B cell (primary cell): Measurements from ENCODE around the gene OXSR1. TPM values are rescaled to one million over a fixed set of nuclear protein-coding genes. Genes with fewer than 3 reads are reported as not detected.
A peak's percentile ranks its signal among the peaks of the same experiment; 100 is the strongest.

Experiments used
- ATAC-seq: fragments of 200-7000 bp; cut with Tn5 transposase; one replicate; pipeline ENCODE4 v1.10.0; 2021; ENCODE audit warnings: low read depth, mild to moderate bottlenecking, moderate number of reproducible peaks, moderate library complexity
- CTCF ChIA-PET: fragments of 350-600 bp; sonication (Branson Sonifier 250); formaldehyde crosslinking; loops from one replicate; lab custom pipeline; 2021; ENCODE audit warnings: antibody characterized with exemption, inconsistent platforms; lab: Charles Lee
- POLR2A ChIA-PET: fragments of 350-600 bp; sonication (Branson Sonifier 250); formaldehyde crosslinking; loops from one replicate; lab custom pipeline; 2021; ENCODE audit warnings: antibody characterized with exemption; lab: Charles Lee
- DNase-seq: peaks from one replicate; pipeline ENCODE4 v3.0.0; 2013
- H2AFZ ChIP-seq: 2 replicates; pipeline ENCODE4 v1.6.1; 2012; ENCODE audit warnings: mild to moderate bottlenecking, low read depth, low read length; ENCODE audit not compliant: insufficient read depth, poor library complexity, severe bottlenecking
- H3K27ac ChIP-seq, 2 donors: 1 replicate in 1 of 2; 2 replicates in 1 of 2; pipeline ENCODE4 v1.5.1; 2012 to 2013; ENCODE audit warnings: low read length in 2 of 2, mild to moderate bottlenecking in 2 of 2, moderate library complexity in 1 of 2
- H3K27me3 ChIP-seq, 4 experiments: fragments of 200-600 bp in 1 of 4; sonication (generic) in 1 of 4; replicated peaks in 1 of 4; 1 replicate in 2 of 4; 2 replicates in 2 of 4; pipeline versions ENCODE4 v1.6.1 to v1.7.0; 2013 to 2016; ENCODE audit warnings: low read length in 3 of 4, mild to moderate bottlenecking in 2 of 4, mixed read lengths in 1 of 4, moderate library complexity in 1 of 4; ENCODE audit not compliant: insufficient read depth in 4 of 4, control insufficient read depth in 3 of 4; ENCODE audit errors: control extremely low read depth in 1 of 4
- H3K36me3 ChIP-seq, 2 experiments: replicated peaks in 1 of 2; 1 replicate in 1 of 2; 2 replicates in 1 of 2; pipeline versions ENCODE4 v1.6.1 to v1.7.1; 2013; ENCODE audit warnings: low read length in 1 of 2; ENCODE audit not compliant: insufficient read depth in 2 of 2, control insufficient read depth in 1 of 2; ENCODE audit errors: control extremely low read depth in 1 of 2, extremely low read depth in 1 of 2
- H3K4me1 ChIP-seq, 2 donors: fragments of 200-600 bp in 1 of 2; sonication (generic) in 1 of 2; 1 replicate in 1 of 2; 2 replicates in 1 of 2; pipeline versions ENCODE4 v1.5.1 to v1.6.1; 2013 to 2017; ENCODE audit warnings: low read length in 2 of 2; ENCODE audit not compliant: control insufficient read depth in 2 of 2, insufficient read depth in 2 of 2
- H3K4me2 ChIP-seq: replicated peaks from 2 replicates; pipeline ENCODE3; 2012; ENCODE audit warnings: mild to moderate bottlenecking, low read depth, low read length; ENCODE audit not compliant: poor library complexity, severe bottlenecking
- H3K4me3 ChIP-seq, 5 experiments: fragments of 200-600 bp in 1 of 5; sonication (generic) in 1 of 5; 1 replicate in 3 of 5; 2 replicates in 2 of 5; pipeline versions ENCODE4 v1.5.1 to v1.7.0; 2011 to 2016; ENCODE audit warnings: low read length in 4 of 5, mild to moderate bottlenecking in 4 of 5, low read depth in 2 of 5, control low read depth in 1 of 5, moderate library complexity in 1 of 5; ENCODE audit not compliant: insufficient read depth in 1 of 5; ENCODE audit errors: control extremely low read depth in 1 of 5, extremely low read depth in 1 of 5
- H3K79me2 ChIP-seq: fragments of 200-600 bp; sonication (generic); one replicate; pipeline ENCODE4 v1.6.0; 2016; ENCODE audit warnings: low read length; ENCODE audit not compliant: control insufficient read depth, insufficient read depth
- H3K9ac ChIP-seq: fragments of 200-600 bp; sonication (generic); 2 replicates; pipeline ENCODE4 v1.6.1; 2017; ENCODE audit warnings: mild to moderate bottlenecking, low read length, moderate library complexity
- H3K9me3 ChIP-seq, 3 donors: one replicate each; pipeline versions ENCODE4 v1.6.1 to v1.7.1; 2013; ENCODE audit warnings: low read length in 2 of 3; ENCODE audit not compliant: control insufficient read depth in 2 of 3, insufficient read depth in 1 of 3; ENCODE audit errors: control extremely low read depth in 1 of 3
- H4K20me1 ChIP-seq: 2 replicates; pipeline ENCODE4 v1.6.0; 2012; ENCODE audit warnings: mild to moderate bottlenecking, low read length; ENCODE audit not compliant: insufficient read depth, control insufficient read depth, poor library complexity, severe bottlenecking
- H3K27ac Mint-ChIP-seq: one replicate; pipeline ENCODE4 v1.8.0; 2021; ENCODE audit warnings: mixed read lengths
- H3K27me3 Mint-ChIP-seq: one replicate; pipeline ENCODE4 v1.8.0; 2021; ENCODE audit warnings: mixed read lengths
- H3K4me1 Mint-ChIP-seq: one replicate; pipeline ENCODE4 v1.8.0; 2021; ENCODE audit warnings: mixed read lengths
- H3K4me3 Mint-ChIP-seq: one replicate; pipeline ENCODE4 v1.8.0; 2021; ENCODE audit warnings: mixed read lengths
- H3K9me3 Mint-ChIP-seq: one replicate; pipeline ENCODE4 v1.8.0; 2022; ENCODE audit warnings: mixed read lengths; ENCODE audit not compliant: insufficient read depth
- CTCF ChIP-seq: fragments of 200-600 bp; IDR thresholded peaks from one replicate; pipeline ENCODE4 v1.8.0; 2022; ENCODE audit warnings: antibody characterized with exemption, mild to moderate bottlenecking
- EZH2 ChIP-seq: IDR thresholded peaks from 2 replicates; pipeline ENCODE4 v1.6.1; 2012; ENCODE audit warnings: borderline replicate concordance, low read depth, mild to moderate bottlenecking, moderate library complexity, low read length; ENCODE audit not compliant: insufficient read depth, poor library complexity, severe bottlenecking
- WGBS: methylation state at CpG from one replicate; pipeline ENCODE4 v1.1.5; 2013; ENCODE audit warnings: missing lambda C conversion rate; ENCODE audit not compliant: insufficient coverage; 5-methylcytosine and 5-hydroxymethylcytosine counted together
- intact Hi-C: fragments of 100-400 bp; cut with micrococcal nuclease; formaldehyde crosslinking; loops from one replicate; pipeline ENCODE4 v1.10.0; 2022
- polyA plus RNA-seq: library from polyadenylated mRNA; depleted of rRNA; stranded (reverse); fragments of >200 nt; gene quantifications from 2 replicates; pipeline ENCODE4 v1.2.3, GENCODE V29; 2012
- total RNA-seq, 2 donors: library from RNA; stranded (reverse); fragments of 120-200 nt in 1 of 2; gene quantifications; 1 replicate in 1 of 2; 2 replicates in 1 of 2; pipeline versions ENCODE4 v1.2.3 to v1.2.4, GENCODE V29; 2013 to 2022

Gene OXSR1
- total and polyA plus RNA-seq, 2 donors (not counting 1 experiment from before 2014, with no cell fraction given): 15.5 to 41.5 TPM

GRCh38 chr3:38150780-38151528, 14.4 kb upstream of the OXSR1 start:
- Mint-ChIP-seq H3K9me3 (peaks cover 4% of the 10 kb centered on the region), H3K4me1 (peaks cover 50% of the 10 kb centered on the region), H3K4me3 (no peak overlapping the region), H3K27ac (peak overlapping the region; percentile 3), H3K27me3 (no peaks in the 10 kb centered on the region)
- TF ChIP-seq EZH2: no peak
- TF ChIP-seq CTCF: no peak
- POLR2A ChIA-PET: no interaction called here
- ATAC-seq (no peak), DNase-seq (no peak)
- no peak overlapping the region for H3K4me3 ChIP-seq
- no peak overlapping the region for H3K9ac ChIP-seq
- no peak overlapping the region for H3K4me2 ChIP-seq
- H4K20me1 ChIP-seq: no peaks in the 10 kb centered on the region
- H3K27me3 ChIP-seq: no peaks in the 10 kb centered on the region
- H3K4me1 ChIP-seq: peaks cover 23 to 40% of the 10 kb centered on the region in 2 donors
- CTCF ChIA-PET: interaction anchor here (0.8 kb wide), 1 partner anchor 14 kb away, joined by 3 read pairs; the partner anchor contains the start of gene ACAA1
- H3K36me3 ChIP-seq: no peaks in the 10 kb centered on the region
- H3K9me3 ChIP-seq: peaks cover 4 to 9% (median 8%) of the 10 kb centered on the region in 3 donors
- H2AFZ ChIP-seq: peak overlapping the region; percentile 13
- intact Hi-C loops: no loop called here
- H3K79me2 ChIP-seq: no peaks in the 10 kb centered on the region
- WGBS: 60% methylated on average over 1 of the region's 3 CpGs
- no peak overlapping the region for H3K27ac ChIP-seq

GRCh38 chr3:38151667-38152265, 13.6 kb upstream of the OXSR1 start:
- no peak overlapping the region for H3K27ac ChIP-seq
- H3K9ac ChIP-seq: no peak overlapping the region
- Mint-ChIP-seq H3K4me1 (peaks cover 50% of the 10 kb centered on the region), H3K27ac (peak overlapping the region; percentile 56), H3K27me3 (no peaks in the 10 kb centered on the region), H3K9me3 (no peaks in the 10 kb centered on the region), H3K4me3 (no peak overlapping the region)
- CTCF ChIA-PET: interaction anchor here (0.7 to 0.8 kb wide), 2 partner anchors 14 to 80 kb away, joined by 3 to 5 read pairs; partner anchors contain the start of gene ACAA1
- no peaks in the 10 kb centered on the region for H3K79me2 ChIP-seq
- peak overlapping the region; percentile 13 for H2AFZ ChIP-seq
- POLR2A ChIA-PET: no interaction called here
- no CpG with 5 or more reads among the region's 3 CpGs for WGBS
- DNase-seq (peak; percentile 25), ATAC-seq (peak; percentile 44)
- peaks cover 0 to 5% (median 5%) of the 10 kb centered on the region in 3 donors for H3K9me3 ChIP-seq
- H3K27me3 ChIP-seq: no peaks in the 10 kb centered on the region
- no peaks in the 10 kb centered on the region for H4K20me1 ChIP-seq
- TF ChIP-seq CTCF: no peak
- no peak for TF ChIP-seq EZH2
- no peak overlapping the region for H3K4me3 ChIP-seq
- H3K36me3 ChIP-seq: no peaks in the 10 kb centered on the region
- H3K4me2 ChIP-seq: no peak overlapping the region
- intact Hi-C loops: loop anchor here (2.0 kb wide), 1 partner anchor 13 kb away; the partner anchor contains the start of gene MYD88
- peaks cover 23 to 40% of the 10 kb centered on the region in 2 donors for H3K4me1 ChIP-seq
